GM19468 (cell line): Measurements from ENCODE around the gene MFSD6.

ENCODE experiments used
- ATAC-seq: cut with Tn5 transposase; IDR thresholded peaks from one replicate; pipeline ENCODE4 v1.9.1; 2021; ENCODE audit warnings: mild to moderate bottlenecking, moderate library complexity, moderate number of reproducible peaks; ENCODE audit not compliant: unreplicated experiment; ENCODE audit errors: extremely low read depth

MFSD6 gene

GRCh38 chr2:190519975-190520767 lies 112.0 kb downstream of the MFSD6 start:
- no peak for ATAC-seq

GRCh38 chr2:190524928-190525327 lies 116.8 kb downstream of the MFSD6 start:
- no peak for ATAC-seq

GRCh38 chr2:190526105-190526750 lies 118.1 kb downstream of the MFSD6 start:
- no peak for ATAC-seq

- ATAC-seq = no peak
Measured at GRCh38 chr2:190527214-190527613, 119.1 kb downstream of the MFSD6 start.

- ATAC-seq = no peak
Measured at GRCh38 chr2:190527918-190528317, 119.8 kb downstream of the MFSD6 start.

- ATAC-seq = no peak
Measured at GRCh38 chr2:190528521-190529001, 120.4 kb downstream of the MFSD6 start.

DNA sequence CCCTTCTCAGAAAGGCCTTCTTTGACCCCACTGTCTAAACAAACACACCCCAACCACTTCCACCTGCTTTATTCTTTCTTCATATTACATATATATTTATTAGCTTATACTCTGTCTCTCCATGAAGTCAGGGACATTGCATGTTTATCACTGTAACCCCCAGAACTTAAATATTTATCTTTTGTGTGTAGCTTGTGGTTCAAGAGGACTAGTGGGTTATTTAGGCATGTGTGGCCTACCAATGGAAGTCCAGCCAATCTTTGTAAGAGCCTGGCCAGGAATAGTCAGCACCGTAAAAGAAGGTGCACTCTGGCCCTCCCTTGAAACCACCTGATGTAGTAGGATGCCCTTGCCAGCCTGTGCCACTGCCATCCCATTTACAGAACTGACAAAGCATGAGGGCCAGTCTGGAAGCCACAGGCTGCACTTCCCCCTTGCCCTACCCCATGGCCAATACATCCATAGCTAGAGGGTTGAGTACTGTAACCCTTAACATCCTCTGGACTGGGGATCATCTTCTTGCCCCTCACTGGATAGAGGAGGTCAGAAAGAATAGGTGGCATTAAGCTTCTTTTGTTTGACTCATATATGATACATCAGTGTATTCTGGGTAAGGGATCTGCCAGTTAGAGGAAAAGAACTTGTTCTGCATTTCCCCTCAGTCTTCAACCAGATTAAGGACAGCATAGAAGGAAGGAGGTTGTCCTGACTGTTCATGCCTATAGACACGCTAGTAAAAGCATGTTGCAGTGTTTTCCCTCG lies 121.5 kb downstream of the MFSD6 start:
- ATAC-seq = no peak

- ATAC-seq = no peak
Measured at GRCh38 chr2:190530248-190530900, 122.2 kb downstream of the MFSD6 start.

- ATAC-seq = no peak
Measured at GRCh38 chr2:190532581-190532980, 124.4 kb downstream of the MFSD6 start.

DNA sequence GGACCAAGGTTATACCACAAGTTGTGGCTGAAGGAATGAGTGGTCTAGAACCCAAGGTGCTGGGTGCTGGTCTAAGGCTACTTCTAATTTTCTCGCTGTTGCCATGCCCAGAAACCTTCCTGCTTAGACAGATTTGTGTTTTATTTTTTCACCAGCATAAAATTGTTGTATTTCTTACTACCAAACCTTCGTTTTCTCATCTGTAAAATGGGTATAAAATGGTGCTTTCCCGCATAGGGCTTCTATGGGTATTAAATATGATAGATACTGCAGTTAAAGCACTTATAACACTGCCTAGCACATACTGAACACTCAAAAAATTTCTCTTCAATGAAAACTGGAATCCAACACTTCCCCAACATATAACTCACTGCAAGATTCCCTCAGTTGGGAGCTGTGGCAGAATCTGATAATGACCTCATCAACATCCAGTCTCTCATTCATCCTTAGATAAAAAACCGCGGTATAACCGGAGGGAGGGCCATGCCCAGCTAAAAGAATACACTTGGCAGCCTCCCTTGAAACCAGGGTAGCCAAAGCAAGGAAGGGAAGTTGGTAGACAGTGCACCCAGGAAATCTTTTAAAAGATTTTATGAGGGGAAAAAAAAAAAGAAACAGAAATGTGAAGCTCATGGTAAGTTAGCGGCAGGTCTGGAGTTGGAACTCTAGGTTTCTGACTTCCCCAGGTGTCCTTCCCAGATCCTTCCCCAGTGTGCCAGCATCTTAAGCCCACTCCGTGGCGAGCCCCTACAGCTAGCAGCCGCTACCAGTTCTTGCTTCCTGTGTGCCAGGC lies 125.2 kb downstream of the MFSD6 start:
- ATAC-seq = no peak

DNA sequence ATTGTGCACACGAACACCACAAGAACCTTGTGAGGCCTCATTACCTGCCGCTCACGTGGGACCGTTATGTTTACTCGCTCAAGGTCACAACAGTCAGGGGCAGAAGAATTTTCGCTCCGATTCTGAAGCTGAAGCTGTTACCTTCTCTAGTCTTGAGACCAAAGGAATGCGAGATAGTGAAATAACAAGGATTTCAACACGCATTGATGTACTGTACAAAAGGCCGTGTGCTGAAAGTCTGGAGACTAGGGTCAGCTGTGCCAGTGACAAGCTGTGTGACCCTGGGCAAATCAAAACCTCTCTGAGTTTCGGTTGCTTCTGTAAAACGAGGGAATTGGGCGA lies 125.8 kb downstream of the MFSD6 start:
- no peak for ATAC-seq

GRCh38 chr2:190534310-190535120 lies 126.4 kb downstream of the MFSD6 start, which contains the start of gene NEMP2:
Gene NEMP2 (minus strand): TSS chr2:190534722. CDS start chr2:190534655, 67 bp downstream.
- peak; percentile 64 for ATAC-seq

- ATAC-seq = no peak
Measured at GRCh38 chr2:190535121-190535439, 126.9 kb downstream of the MFSD6 start.

GRCh38 chr2:190535586-190535985 lies 127.4 kb downstream of the MFSD6 start:
- ATAC-seq = no peak

- ATAC-seq = no peak
Measured at GRCh38 chr2:190537765-190538164, 129.6 kb downstream of the MFSD6 start.

DNA sequence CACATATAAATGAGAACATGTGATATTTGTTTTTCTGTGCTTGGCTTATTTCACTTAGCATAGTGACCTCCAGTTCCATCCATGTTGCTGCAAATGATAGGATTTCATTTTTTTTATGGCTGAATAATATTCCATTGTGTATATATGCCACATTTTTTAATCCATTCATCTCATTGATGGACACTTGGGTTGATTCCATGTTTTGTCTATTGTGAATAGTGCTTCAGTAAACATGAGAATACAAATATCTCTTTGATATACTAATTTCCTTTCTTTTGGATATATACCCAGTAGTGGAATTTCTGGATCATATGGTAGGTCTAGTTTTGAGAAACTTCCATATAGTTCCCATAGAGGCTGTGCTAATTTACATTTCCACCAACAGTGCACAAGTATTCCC lies 130.0 kb downstream of the MFSD6 start:
- ATAC-seq = no peak

- ATAC-seq = no peak
Measured at GRCh38 chr2:190540048-190540447, 131.9 kb downstream of the MFSD6 start.

- ATAC-seq = no peak
Measured at GRCh38 chr2:190545093-190545492, 136.9 kb downstream of the MFSD6 start.
